H9 (cell line): ENCODE results near the gene ROBO1. TPM values are rescaled to one million over a fixed set of nuclear protein-coding genes. Genes with fewer than 3 reads are reported as not detected.

ENCODE experiments used
- DNase-seq: peaks from one replicate; pipeline ENCODE4 v3.0.0-alpha.2; 2017
- H2AFZ ChIP-seq: one replicate; pipeline ENCODE4 v1.6.1; 2013; ENCODE audit warnings: mild to moderate bottlenecking, low read length, control low read depth, moderate library complexity
- H2AK5ac ChIP-seq: 2 replicates; pipeline ENCODE4 v1.6.1; 2013; ENCODE audit warnings: low read length, control low read depth, mixed read lengths; ENCODE audit not compliant: insufficient read length
- H2BK120ac ChIP-seq: one replicate; pipeline ENCODE4 v1.6.1; 2013; ENCODE audit warnings: low read depth, mild to moderate bottlenecking, low read length, control low read depth, inconsistent platforms; ENCODE audit not compliant: poor library complexity, severe bottlenecking
- H2BK12ac ChIP-seq: 2 replicates; pipeline ENCODE4 v1.6.1; 2013; ENCODE audit warnings: low read length, control low read depth, mixed read lengths, low read depth; ENCODE audit not compliant: insufficient read length
- H2BK15ac ChIP-seq: 2 replicates; pipeline ENCODE4 v1.6.1; 2013; ENCODE audit warnings: low read depth, low read length, control low read depth
- H2BK20ac ChIP-seq: one replicate; pipeline ENCODE4 v1.6.1; 2013; ENCODE audit warnings: low read depth, mild to moderate bottlenecking, low read length, control low read depth, inconsistent platforms; ENCODE audit not compliant: poor library complexity, severe bottlenecking
- H2BK5ac ChIP-seq: 2 replicates; pipeline ENCODE4 v1.6.1; 2013; ENCODE audit warnings: low read length, control low read depth, mixed read lengths; ENCODE audit not compliant: insufficient read length
- H3K14ac ChIP-seq: 2 replicates; pipeline ENCODE4 v1.6.1; 2013; ENCODE audit warnings: low read length, control low read depth; ENCODE audit not compliant: insufficient read depth
- H3K18ac ChIP-seq: 2 replicates; pipeline ENCODE4 v1.6.1; 2013; ENCODE audit warnings: low read depth, mild to moderate bottlenecking, mixed read lengths, low read length, control low read depth; ENCODE audit not compliant: insufficient read length
- H3K23ac ChIP-seq: 2 replicates; pipeline ENCODE4 v1.6.1; 2013; ENCODE audit warnings: low read length, control low read depth, mixed read lengths, low read depth; ENCODE audit not compliant: insufficient read length
- H3K23me2 ChIP-seq: 2 replicates; pipeline ENCODE4 v1.6.1; 2013; ENCODE audit warnings: low read depth, mild to moderate bottlenecking, mixed read lengths, low read length, control low read depth; ENCODE audit not compliant: insufficient read length, poor library complexity, severe bottlenecking
- H3K27ac ChIP-seq: 2 replicates; pipeline ENCODE4 v1.5.1; 2013; ENCODE audit warnings: low read length, control low read depth, mixed read lengths, low read depth; ENCODE audit not compliant: insufficient read length
- H3K27me3 ChIP-seq: 2 replicates; pipeline ENCODE4 v1.6.1; 2013; ENCODE audit warnings: low read length, control low read depth, inconsistent platforms; ENCODE audit not compliant: insufficient read depth
- H3K4ac ChIP-seq: 2 replicates; pipeline ENCODE4 v1.6.1; 2013; ENCODE audit warnings: low read depth, mild to moderate bottlenecking, control low read depth, inconsistent platforms, low read length, moderate library complexity
- H3K4me1 ChIP-seq: 2 replicates; pipeline ENCODE4 v1.6.1; 2013; ENCODE audit warnings: low read length, control low read depth, inconsistent platforms; ENCODE audit not compliant: insufficient read depth
- H3K4me2 ChIP-seq: 2 replicates; pipeline ENCODE4 v1.6.1; 2013; ENCODE audit warnings: low read length, control low read depth, mixed read lengths; ENCODE audit not compliant: insufficient read length, insufficient read depth
- H3K56ac ChIP-seq: 2 replicates; pipeline ENCODE4 v1.6.1; 2013; ENCODE audit warnings: low read depth, mild to moderate bottlenecking, mixed read lengths, low read length, control low read depth; ENCODE audit not compliant: insufficient read length
- H3K79me1 ChIP-seq: 2 replicates; pipeline ENCODE4 v1.6.1; 2013; ENCODE audit warnings: low read depth, mild to moderate bottlenecking, moderate library complexity, low read length, control low read depth, inconsistent platforms; ENCODE audit not compliant: insufficient read depth, poor library complexity, severe bottlenecking
- H3K79me2 ChIP-seq: 2 replicates; pipeline ENCODE4 v1.6.1; 2013; ENCODE audit warnings: low read length, control low read depth, inconsistent platforms; ENCODE audit not compliant: insufficient read depth
- H3K9ac ChIP-seq: 2 replicates; pipeline ENCODE4 v1.6.1; 2013; ENCODE audit warnings: low read length, control low read depth, mixed read lengths; ENCODE audit not compliant: insufficient read length; ENCODE audit errors: extremely low read depth
- H3K9me3 ChIP-seq: one replicate; pipeline ENCODE4 v1.6.1; 2013; ENCODE audit warnings: low read depth, low read length, inconsistent platforms; ENCODE audit not compliant: control insufficient read depth
- H3T11ph ChIP-seq: one replicate; pipeline ENCODE4 v1.6.1; 2013; ENCODE audit warnings: mild to moderate bottlenecking, low read length, control low read depth, inconsistent platforms
- H4K20me1 ChIP-seq: one replicate; pipeline ENCODE4 v1.6.1; 2013; ENCODE audit not compliant: control insufficient read depth, insufficient read length, insufficient read depth
- H4K5ac ChIP-seq: 2 replicates; pipeline ENCODE4 v1.6.1; 2013; ENCODE audit warnings: low read depth, mild to moderate bottlenecking, mixed read lengths, low read length, control low read depth; ENCODE audit not compliant: insufficient read length
- H4K8ac ChIP-seq: replicated peaks from 2 replicates; pipeline ENCODE4 v1.6.1; 2013; ENCODE audit warnings: low read length, control low read depth, mixed read lengths, low read depth; ENCODE audit not compliant: insufficient read length
- H4K91ac ChIP-seq: 2 replicates; pipeline ENCODE4 v1.6.1; 2013; ENCODE audit warnings: low read depth, mild to moderate bottlenecking, moderate library complexity, mixed read lengths, low read length, control low read depth; ENCODE audit not compliant: insufficient read length
- H3K27ac Mint-ChIP-seq, 3 experiments: 2 replicates in 2 of 3; 3 replicates in 1 of 3; pipeline ENCODE4 v1.8.0; 2020 to 2021; ENCODE audit warnings: mixed read lengths in 3 of 3, mild to moderate bottlenecking in 1 of 3, moderate library complexity in 1 of 3
- H3K27me3 Mint-ChIP-seq: 2 replicates; pipeline ENCODE4 v1.8.0; 2021; ENCODE audit warnings: low read depth, mild to moderate bottlenecking, moderate library complexity, mixed read lengths
- H3K36me3 Mint-ChIP-seq, 3 experiments: 2 replicates in 2 of 3; 3 replicates in 1 of 3; pipeline ENCODE4 v1.8.0; 2020 to 2021; ENCODE audit warnings: low read depth in 3 of 3, mixed read lengths in 3 of 3; ENCODE audit not compliant: insufficient read depth in 1 of 3
- H3K4me1 Mint-ChIP-seq, 2 experiments: 2 replicates each; pipeline ENCODE4 v1.8.0; 2020; ENCODE audit warnings: mixed read lengths in 2 of 2
- H3K4me3 Mint-ChIP-seq, 2 experiments: 2 replicates in 1 of 2; 3 replicates in 1 of 2; pipeline ENCODE4 v1.8.0; 2020 to 2021; ENCODE audit warnings: mild to moderate bottlenecking in 2 of 2, mixed read lengths in 2 of 2, moderate library complexity in 1 of 2
- H3K9me3 Mint-ChIP-seq, 2 experiments: 2 replicates in 1 of 2; 3 replicates in 1 of 2; pipeline ENCODE4 v1.8.0; 2020; ENCODE audit warnings: mild to moderate bottlenecking in 2 of 2, mixed read lengths in 2 of 2, moderate library complexity in 1 of 2
- CTCF ChIP-seq: fragments of 200-600 bp; sonication (generic); conservative IDR thresholded peaks from 3 replicates; pipeline ENCODE4 v1.8.0; 2021; ENCODE audit warnings: antibody characterized with exemption, mild to moderate bottlenecking
- WGBS: extraction: QIAGEN DNeasy Blood & Tissue Kit; methylation state at CpG from one replicate; pipeline ENCODE4 v1.1.7; 2013; ENCODE audit warnings: missing lambda C conversion rate, low lambda C conversion rate, mixed read lengths; ENCODE audit not compliant: insufficient read length; ENCODE audit errors: extremely low coverage; 5-methylcytosine and 5-hydroxymethylcytosine counted together
- total RNA-seq: library from RNA; stranded (reverse); gene quantifications from 2 replicates; pipeline ENCODE4 v1.2.1, GENCODE V29; 2021

The ROBO1 gene
- total RNA-seq, 1 experiment from 2014 or later, result 62.7 TPM

- no peak overlapping the region for H2BK5ac ChIP-seq
- no peak overlapping the region for H3K14ac ChIP-seq
- peaks cover 11 to 13% of the 10 kb centered on the region in 2 experiments for H3K4me1 Mint-ChIP-seq
- H3K18ac ChIP-seq, result no peak overlapping the region
- H3K9ac ChIP-seq, result no peak overlapping the region
- no peaks in the 10 kb centered on the region for H3K79me1 ChIP-seq
- no peak overlapping the region for H3K4ac ChIP-seq
- no peak overlapping the region for H2AK5ac ChIP-seq
- no peak overlapping the region for H3K27ac ChIP-seq
- no peak overlapping the region for H2BK15ac ChIP-seq
- peak overlapping the region; percentile 96 for H3K4me2 ChIP-seq
- no peaks in the 10 kb centered on the region for H3K9me3 Mint-ChIP-seq
- H2AFZ ChIP-seq, result no peak overlapping the region
- peaks cover 2% of the 10 kb centered on the region; the same call in 1 of the 2 replicates for H3K4me1 ChIP-seq
- no peaks in the 10 kb centered on the region for H3K36me3 Mint-ChIP-seq
- H3K27ac Mint-ChIP-seq, result no peak overlapping the region
- no peak overlapping the region for H2BK20ac ChIP-seq
- H3K23ac ChIP-seq, result no peak overlapping the region
- peaks cover 20% of the 10 kb centered on the region for H3K23me2 ChIP-seq
- no peak overlapping the region for H3T11ph ChIP-seq
- H3K79me2 ChIP-seq, result no peaks in the 10 kb centered on the region
- H4K8ac ChIP-seq, result no peak overlapping the region
- peaks cover 6% of the 10 kb centered on the region for H3K27me3 Mint-ChIP-seq
- H4K5ac ChIP-seq, result no peak overlapping the region
- no peak overlapping the region for H2BK12ac ChIP-seq
- no peak for TF ChIP-seq CTCF
- WGBS, result no CpG with 5 or more reads among the region's 42 CpGs
- no peak overlapping the region for H2BK120ac ChIP-seq
- DNase-seq, result peak; percentile 30
- peaks cover 20% of the 10 kb centered on the region; the same call in 1 of the 2 replicates for H3K27me3 ChIP-seq
- H3K56ac ChIP-seq, result no peak overlapping the region
- H4K91ac ChIP-seq, result no peak overlapping the region
- no peaks in the 10 kb centered on the region for H3K9me3 ChIP-seq
- H4K20me1 ChIP-seq, result no peaks in the 10 kb centered on the region
- H3K4me3 Mint-ChIP-seq, result no peak overlapping the region; a peak in 1 of 5 replicates
These were observed 1.2 kb downstream of the ROBO1 start for GRCh38 chr3:79766496-79767193.
